B cell (primary cell): ENCODE results near the gene AP1M2.

ENCODE experiments used
- CTCF ChIP-seq: fragments of 200-600 bp; IDR thresholded peaks from one replicate; pipeline ENCODE4 v1.8.0; 2022; ENCODE audit warnings: antibody characterized with exemption, mild to moderate bottlenecking
- EZH2 ChIP-seq: IDR thresholded peaks from 2 replicates; pipeline ENCODE4 v1.6.1; 2012; ENCODE audit warnings: borderline replicate concordance, low read depth, mild to moderate bottlenecking, moderate library complexity, low read length; ENCODE audit not compliant: insufficient read depth, poor library complexity, severe bottlenecking

- TF ChIP-seq CTCF (no peak), EZH2 (no peak)
Measured at GRCh38 chr19:10543059-10543419, 44.1 kb downstream of the AP1M2 start.
